GM19328 (cell line): ENCODE data around the gene STAM2.
"Not testable (repeated sequence)": the region's sequence is repeated elsewhere in the genome, so short reads cannot be mapped to it uniquely, and the experiment has no call there.

ENCODE experiments used
- ATAC-seq: cut with Tn5 transposase; IDR thresholded peaks from one replicate; pipeline ENCODE4 v1.9.1; 2021; ENCODE audit warnings: mild to moderate bottlenecking, moderate library complexity; ENCODE audit not compliant: unreplicated experiment

Gene STAM2

DNA sequence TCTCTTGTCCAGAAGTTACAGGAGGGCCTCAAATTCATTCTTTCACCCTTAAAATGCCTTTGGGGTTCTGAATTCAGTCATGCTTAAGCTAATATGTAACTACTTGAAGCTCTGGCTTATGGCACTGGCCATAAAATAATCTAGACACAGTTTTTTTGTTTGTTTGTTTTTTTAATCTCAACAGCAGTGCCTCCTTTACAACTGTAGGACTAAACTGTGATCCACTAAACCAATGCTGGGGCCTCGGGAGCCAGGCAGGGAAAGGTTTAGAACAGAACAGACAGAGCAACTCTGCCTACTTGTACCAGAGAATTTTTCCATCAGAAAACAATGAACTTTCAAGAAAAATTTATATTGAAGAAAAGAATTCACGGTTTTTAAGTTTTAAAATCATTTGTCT is 1.7 kb downstream of the STAM2 start:
- no peak for ATAC-seq

DNA sequence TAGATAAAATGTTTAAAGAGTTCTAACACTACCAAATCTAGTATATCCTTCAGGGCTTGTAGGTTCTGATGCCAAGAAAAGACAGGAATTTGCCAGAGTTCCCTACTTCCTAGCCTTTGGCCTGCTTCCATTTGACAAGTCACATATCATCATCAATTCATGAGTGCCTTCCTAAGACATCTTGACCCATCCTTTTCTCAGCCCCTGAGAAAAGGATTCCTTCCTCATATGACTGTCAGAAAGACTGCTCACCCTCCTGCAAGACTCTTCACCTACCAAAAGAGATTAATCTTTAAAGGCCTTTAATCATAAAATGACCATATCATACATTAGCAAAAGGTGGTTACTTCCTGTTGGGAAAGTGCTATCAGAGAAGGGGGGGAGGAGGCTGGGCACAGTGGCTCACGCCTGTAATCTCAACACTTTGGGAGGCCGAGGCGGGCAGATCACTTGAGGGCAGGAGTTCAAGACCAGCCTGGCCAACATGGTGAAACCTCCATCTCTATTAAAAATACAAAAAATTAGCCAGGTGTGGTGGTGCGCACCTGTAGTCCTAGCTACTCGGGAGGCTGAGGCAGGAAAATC is 3.3 kb downstream of the STAM2 start:
- ATAC-seq, result not testable (repeated sequence)

DNA sequence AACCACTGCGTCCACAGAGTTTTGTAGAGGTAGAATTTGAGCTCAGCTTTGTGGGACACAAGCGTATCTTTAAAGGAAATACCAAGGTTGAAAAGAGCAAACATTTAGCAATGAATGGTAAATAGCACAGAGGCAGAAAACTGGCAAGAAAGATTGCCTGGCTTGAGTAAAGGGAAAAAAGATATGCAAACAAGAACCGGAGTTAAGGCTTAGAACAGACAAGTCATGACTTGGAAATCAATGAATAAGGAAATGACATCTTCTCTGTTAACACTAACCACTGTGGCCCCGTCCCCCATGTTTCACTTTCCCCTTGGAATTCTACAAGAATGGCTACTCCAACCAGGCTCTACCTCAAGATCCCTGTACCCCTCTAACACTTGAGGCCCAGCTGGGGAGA is 3.8 kb downstream of the STAM2 start:
- ATAC-seq, result no peak

DNA sequence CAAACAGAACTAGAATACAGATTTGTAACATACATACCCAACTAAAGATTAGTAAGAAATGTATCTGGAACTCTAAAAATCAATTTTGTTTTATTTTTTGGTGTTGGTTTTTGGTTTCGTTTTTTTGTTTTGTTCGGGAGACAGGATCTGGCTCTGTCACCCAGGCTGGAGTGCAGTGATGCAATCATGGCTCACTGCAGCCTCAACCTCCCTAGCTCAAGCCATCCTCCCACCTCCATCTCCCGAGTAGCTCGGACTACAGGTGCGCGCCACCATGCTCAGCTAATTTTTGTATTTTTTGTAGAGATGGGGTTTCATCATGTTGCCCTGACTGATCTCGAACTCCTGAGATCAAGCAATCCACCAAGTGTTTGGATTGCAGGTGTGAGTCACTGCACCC is 6.4 kb downstream of the STAM2 start:
- ATAC-seq, result not testable (repeated sequence)

DNA sequence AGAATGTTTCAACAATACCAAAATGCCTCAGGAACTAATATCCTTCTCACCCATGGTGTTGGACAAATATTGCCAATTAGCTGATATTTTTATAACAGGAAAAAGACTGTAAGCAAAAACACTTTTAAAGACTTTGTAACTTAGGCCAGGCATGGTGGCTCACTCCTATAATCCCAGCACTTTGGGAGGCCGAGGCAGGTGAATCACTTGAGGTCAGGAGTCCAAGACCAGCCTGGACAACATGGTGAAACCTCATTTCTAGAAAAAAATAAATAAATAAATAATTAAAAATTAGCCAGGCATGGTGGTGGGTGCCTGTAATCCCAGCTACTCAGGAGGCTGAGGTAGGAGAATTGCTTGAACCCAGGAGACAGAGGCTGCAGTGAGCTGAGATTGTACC is 8.1 kb downstream of the STAM2 start:
- not testable (repeated sequence) for ATAC-seq

DNA sequence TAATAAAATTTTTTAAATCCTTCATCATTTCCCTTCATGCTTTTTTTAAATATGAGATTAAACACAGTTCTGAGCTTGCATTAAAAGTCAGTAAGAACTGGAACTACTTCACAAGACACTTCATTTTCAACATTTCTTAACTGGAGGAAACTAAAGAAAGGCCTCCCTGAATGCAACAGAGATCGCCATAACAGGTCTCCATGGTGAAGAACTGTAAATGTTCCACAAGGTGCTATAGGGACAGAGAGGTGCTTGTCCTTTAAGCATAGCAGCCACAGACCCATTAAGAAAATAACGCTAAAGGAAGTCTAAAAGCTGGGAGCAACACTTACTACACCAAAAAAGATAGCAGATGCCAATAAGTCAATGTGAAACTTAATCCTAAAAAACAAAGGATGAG is 8.5 kb downstream of the STAM2 start:
- ATAC-seq, result peak; percentile 41

DNA sequence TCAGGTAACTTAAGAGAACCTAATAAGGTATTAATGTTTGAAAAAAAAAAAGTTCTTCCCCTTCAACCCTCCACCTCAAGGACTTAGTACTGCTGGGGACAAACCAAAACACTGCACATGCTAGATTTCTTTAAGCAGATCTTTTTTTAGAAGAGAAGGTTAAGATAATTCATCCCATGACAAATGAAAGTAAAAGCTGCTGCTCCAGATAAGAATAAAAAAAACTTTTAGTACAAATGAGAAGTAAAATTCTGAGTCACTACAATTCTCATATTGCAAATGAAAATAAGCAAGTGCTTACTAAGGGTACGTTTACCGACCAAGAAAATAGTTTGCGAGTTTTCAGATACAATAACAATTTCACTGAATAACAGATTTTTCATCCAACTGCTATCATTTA is 8.9 kb downstream of the STAM2 start:
- ATAC-seq, result peak; percentile 82

DNA sequence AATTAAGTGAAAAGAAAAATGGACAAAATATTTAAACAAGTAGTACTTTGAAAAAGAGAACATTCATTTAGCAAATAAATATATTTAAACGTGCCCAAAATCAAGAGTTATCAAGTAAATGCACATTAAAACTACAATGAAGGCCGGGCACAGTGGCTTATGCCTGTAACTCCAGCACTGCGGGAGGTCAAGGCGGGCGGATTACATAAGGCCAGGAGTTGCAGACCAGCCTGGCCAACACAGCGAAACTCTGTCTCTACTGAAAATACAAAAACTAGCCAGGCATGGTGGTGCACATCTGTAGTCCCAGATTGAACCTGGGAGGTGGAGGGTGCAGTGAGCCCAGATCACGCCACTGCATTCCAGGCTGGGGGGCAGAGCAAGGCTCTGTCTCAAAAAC is 9.8 kb downstream of the STAM2 start:
- ATAC-seq, result no peak

DNA sequence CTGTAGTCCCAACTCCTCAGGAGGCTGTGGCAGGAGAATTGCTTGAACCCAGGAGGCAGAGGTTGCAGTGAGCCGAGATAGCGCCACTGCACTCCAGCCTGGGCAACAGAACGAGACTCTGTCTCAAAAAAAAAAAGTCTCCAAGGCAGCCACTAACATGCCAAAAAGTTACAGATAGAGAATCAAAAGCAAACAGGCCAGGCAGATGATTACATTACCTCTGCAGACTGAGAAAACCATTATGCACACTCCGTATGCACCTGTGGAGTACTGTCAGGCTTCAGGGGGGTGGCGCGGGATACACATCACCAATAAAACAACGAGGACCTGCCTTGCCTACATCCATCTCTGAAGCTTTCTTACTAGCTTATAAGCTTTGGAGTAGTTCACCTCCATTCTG is 10.3 kb downstream of the STAM2 start:
- ATAC-seq, result no peak

DNA sequence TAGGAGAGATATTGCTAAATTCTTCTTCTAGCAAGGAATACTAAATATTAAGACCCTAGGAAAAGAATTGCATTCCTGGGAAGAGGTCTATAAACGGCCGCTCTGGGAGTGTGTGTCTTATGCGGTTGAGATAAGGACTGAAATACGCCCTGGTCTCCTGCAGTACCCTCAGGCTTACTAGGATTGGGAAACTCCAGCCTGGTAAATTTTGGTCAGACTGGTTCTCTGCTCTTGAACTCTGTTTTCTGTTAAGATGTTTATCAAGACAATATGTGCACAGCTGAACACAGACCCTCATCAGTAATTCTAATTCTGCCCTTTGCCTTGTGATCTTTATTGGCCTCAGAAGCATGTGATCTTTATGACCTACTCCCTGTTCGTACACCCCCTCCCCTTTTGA is 11.9 kb downstream of the STAM2 start:
- not testable (repeated sequence) for ATAC-seq

DNA sequence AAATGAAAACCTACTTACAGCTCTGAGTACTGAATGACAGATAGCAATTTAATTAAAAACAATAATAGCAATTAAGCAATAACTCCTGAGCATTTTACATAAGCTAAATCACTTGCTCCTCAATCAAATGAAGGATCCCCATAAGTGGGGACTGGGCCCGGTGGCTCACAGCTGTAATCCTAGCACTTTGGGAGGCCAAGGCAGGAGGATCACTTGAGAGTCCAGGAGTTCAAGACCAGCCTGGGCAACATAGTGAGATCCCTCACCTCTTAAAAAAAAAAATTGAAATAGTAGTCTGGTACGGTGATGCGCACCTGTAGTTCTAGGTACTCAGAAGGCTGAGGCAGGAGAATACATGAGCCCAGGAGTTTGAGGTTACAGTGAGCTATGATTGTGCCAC is 13.4 kb downstream of the STAM2 start:
- no peak for ATAC-seq

DNA sequence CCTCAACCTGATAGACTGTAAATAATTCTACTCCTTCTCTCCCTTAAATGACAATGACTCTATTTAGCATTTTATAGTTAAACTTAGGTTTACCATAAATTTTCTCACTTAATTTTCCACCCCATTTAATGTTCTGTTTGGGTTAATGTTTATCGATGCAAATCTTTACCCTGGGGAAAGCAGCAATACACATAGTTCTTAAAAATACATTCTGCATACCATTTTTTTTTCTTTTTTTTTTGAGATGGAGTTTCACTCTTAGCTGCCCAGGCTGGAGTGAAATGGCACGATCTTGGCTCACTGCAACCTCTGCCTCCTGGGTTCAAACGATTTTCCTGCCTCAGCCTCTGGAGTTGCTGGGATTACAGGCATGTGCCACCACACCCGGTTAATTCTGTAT is 14.0 kb downstream of the STAM2 start:
- no peak for ATAC-seq

DNA sequence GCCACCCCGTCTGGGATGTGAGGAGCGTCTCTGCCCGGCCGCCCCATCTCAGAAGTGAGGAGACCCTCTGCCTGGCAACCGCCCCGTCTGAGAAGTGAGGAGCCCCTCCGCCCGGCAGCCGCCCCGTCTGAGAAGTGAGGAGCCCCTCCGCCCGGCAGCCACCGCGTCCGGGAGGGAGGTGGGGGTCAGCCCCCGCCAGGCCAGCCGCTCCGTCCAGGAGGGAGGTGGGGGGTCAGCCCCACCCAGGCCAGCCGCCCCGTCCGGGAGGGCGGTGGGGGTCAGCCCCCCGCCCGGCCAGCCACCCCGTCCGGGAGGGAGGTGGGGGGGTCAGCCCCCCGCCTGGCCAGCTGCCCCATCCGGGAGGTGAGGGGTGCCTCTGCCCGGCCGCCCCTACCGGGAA is 15.2 kb downstream of the STAM2 start:
- not testable (repeated sequence) for ATAC-seq

DNA sequence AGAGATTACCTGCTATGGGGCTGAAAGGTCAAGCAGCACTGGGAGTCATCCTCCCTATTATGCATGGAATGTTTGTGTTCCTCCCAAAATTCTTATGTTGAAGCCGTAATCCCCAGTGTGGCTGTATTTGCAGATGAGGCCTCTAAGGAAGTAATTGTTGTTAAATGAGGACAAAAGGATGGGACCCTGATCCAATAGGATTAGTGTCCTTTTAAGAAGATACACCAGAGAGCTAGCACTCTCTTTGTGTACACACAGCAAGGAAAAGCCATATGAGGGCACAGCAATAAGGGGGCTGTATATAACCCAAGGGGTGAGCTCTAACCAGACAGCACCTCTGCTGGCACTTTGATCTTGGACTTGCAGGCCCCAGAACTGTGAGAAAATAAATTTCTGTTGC is 18.3 kb downstream of the STAM2 start:
- no peak for ATAC-seq

DNA sequence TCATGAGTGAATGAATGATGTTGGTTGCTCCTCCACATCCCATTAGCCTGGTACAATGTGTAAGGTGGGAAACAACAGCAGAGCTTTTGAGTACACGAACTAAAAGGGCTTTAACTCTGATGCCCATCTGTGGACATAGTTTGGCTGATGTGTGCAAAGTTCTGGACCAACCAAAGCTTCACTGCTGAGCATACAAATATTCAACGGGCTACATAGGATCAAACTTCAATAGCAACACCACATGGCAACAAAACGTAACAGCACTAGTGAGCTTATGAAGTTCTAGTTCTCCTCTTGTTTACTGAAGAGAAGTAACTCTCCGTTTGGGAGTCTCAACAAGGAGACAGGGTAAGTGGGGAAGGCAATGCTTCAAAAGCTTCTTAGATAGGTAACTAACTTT is 20.4 kb downstream of the STAM2 start:
- ATAC-seq, result no peak

DNA sequence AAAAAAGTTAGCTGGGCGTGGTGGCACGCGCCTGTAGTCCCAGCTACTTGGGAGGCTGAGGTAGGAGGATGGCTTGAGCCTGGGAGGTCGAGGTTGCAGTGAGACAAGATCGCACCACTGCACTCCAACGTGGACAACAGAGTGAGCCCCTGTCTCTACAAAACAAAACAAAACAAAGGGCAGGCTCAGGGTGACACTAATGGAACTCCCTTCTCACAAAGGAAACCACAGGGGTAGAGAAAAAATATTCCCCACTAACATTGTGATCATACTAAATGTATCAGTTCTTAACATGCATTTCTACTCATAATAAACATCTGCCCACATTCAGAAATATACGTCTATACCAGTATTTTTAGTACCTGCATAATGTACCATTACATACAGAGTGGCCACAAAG is 21.1 kb downstream of the STAM2 start:
- no peak for ATAC-seq

DNA sequence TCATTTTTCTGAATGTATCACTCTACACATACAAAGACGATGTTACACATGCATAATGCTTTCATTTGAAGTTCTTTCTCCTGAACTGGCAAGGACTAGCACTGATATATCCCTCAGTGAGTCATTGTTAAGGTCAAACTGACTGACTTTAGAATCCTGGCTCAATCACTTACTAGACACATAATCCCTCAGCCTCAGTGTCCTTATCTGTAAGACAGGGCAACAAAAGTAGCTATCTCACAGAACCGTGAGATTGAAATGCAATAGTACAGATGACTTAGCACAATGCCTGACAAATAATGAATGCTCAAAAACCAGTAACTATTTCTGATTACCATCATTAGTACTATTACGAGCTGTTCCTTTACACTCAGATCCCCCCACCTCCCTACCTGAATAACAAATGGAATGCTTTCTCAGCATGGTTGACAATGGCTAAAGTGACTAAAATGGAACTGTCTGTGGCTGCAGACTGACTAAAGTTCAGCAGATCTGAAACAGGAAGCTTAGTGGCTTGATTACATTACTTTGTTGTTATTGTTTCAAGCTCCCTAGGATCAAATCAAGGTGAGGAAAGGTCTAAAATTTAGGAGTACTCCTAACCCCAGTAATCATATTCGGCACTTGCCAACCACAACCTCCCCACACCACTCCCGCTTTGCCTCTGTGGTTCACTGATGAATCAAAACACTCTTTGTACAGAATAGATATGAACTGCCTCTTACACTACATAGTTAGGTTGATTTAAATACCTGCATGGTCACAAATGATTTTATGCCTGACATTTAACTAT is 40.9 kb downstream of the STAM2 start:
- ATAC-seq, result peak; percentile 85

DNA sequence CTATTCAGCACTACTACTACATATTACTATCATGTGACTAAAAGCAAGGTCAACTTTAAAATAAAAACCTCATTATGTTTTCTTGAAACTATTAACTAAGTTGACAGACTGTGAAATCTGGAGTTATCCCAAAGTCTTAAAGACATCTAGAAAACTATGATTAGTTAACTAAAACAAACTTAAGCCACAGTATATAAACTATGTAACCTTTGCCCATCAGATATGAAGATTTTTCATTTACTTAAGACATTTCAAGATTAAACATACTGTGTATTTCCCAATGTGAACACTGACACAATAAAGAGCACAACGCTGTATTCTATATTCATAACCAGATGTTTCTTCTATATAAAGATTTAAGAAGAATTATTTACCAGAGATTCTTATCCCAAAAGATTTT is 43.3 kb downstream of the STAM2 start:
- no peak for ATAC-seq

DNA sequence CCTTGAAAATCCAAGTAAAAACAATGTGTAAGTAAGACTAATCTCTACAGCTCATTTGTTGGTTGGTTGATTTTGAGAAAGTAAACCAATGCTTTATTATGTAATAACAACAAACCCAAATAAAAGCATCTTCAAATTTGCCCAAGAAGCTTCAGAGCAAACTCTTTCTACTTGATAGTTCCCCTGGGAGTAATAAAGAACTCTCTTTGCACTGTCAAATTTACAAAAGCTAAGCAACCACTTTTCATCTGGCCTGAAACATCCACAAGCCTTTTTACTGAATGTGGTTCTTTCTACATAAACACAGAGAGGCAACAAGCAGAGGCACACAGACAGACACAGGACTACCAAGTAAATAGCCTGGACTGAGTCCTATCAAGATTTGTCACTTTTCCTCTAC is 47.9 kb downstream of the STAM2 start:
- ATAC-seq, result no peak

DNA sequence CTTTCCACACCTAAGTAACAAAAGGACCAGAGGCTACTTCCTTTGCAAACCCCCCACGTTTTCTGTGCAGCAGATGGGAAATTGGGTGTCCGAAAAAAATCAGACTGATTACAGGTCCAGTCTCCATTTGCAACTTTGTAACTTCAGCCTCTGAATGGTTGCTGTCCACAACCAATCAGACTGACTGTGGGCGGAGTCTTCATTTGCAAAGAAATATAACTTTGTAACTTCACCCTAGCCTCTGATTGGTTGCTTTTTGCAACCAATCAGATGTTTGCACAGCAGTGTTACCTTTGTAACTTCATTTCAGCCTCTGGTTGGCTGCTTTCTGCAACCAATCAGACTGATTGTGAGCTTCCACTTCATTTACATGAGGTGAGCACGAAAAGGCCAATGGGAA is 48.9 kb downstream of the STAM2 start:
- ATAC-seq, result no peak

DNA sequence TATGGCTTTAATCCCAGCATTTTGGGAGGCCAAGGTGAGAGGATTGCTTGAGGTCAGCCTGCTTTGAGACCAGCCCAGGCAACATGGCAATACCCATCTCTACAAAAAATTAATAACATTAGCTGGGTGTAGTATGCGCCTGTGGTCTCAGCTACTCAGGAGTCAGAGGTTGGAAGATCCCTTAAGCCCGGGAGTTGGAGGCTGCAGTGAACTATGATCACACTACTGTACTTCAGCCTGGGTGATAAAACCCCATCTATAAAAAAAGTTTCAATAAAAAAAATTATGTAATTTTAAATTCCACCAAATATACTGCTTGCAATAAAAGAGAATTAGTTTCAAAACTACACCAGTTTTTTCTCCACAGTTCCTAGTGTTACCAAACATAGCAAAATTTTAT is 53.4 kb downstream of the STAM2 start:
- ATAC-seq, result no peak

DNA sequence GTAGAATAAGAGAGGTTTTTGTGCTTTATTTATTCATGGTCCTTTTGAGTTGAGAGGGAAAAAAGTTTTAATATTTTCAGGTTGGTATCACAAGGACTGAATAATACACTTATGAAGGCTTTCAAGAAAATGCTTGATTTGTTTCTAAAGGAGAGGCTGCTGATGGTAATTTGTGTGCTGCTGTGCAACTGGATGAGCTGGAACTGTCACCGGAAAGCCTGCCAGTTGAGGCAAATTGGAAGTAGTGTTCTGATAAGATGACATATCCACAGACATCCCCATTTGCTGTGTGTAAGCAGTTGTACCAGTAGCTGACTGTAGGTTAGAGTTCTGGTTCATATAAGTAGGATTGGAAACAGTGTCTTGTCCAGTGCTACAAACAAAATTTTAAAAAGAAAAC is 55.1 kb downstream of the STAM2 start:
- ATAC-seq, result no peak

DNA sequence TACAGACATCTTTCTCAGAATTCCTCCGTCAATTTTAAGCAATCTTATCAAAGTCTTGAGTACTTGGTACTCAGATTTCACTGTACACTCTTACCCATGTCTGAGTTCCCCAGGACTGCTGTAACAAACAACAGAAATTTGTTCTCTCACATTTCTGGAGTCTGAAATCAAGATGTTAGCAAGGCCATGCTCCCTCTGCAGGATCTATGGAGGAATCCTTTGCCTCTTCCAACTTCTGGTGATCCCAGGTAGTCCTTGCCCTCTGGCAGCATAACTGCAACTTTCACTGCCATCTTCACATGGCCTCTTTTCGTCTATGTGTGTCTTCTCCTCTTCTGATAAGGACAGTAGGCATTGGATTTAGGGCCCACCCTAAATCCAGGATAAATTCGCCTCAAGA is 59.6 kb downstream of the STAM2 start:
- no peak for ATAC-seq
